ENCODE data around the gene NAGK.

The NAGK gene

DNA sequence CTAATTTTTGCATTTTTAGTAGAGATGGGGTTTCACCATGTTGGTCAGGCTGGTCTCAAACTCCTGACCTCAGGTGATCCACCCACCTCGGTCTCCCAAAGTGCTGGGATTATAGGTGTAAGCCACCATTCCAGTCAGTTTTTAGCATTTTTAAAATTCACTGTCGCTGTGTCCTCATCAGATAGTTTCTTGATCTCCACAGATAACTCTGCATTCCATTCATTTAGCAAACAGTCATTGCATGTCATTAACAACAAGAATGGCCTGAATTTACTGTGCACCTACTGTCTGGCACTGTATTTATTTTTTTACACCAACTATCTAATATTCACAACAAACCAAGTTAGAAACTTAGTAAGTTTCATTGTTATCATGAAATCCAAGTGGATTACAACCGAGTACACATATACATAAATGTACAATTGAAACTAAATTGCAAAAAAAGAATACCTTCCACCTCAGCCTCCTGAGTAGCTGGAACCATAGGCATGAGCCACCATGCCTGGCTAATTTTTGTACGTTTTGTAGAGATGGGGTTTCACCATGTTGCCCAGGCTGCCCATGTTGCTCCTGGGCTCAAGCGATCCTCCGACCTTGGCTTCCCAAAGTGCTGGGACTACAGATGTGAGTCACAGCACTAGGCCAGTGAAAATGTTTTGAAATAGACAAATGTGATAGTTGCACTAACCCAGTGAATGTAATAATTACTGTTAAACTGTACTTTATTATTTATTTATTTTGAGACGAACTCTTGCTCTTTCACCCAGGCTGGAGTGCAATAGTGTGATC lies 57.3 kb downstream of the NAGK start:
- H3K4me3 ChIP-seq (ENCODE audit: low read length), result no peak overlapping the region
- H3K4me2 ChIP-seq (ENCODE audit: low read length), result no peak overlapping the region
- no peaks in the 10 kb centered on the region for H3K27me3 ChIP-seq (ENCODE audit: low read depth, low read length)
- H2AFZ ChIP-seq (ENCODE audit: low read depth, low read length), result no peak overlapping the region
- TF ChIP-seq EZH2phosphoT487 (IDR thresholded peaks at IDR 0.05; ENCODE audit: low read depth), result no peak
- TF ChIP-seq, protein P1, sequence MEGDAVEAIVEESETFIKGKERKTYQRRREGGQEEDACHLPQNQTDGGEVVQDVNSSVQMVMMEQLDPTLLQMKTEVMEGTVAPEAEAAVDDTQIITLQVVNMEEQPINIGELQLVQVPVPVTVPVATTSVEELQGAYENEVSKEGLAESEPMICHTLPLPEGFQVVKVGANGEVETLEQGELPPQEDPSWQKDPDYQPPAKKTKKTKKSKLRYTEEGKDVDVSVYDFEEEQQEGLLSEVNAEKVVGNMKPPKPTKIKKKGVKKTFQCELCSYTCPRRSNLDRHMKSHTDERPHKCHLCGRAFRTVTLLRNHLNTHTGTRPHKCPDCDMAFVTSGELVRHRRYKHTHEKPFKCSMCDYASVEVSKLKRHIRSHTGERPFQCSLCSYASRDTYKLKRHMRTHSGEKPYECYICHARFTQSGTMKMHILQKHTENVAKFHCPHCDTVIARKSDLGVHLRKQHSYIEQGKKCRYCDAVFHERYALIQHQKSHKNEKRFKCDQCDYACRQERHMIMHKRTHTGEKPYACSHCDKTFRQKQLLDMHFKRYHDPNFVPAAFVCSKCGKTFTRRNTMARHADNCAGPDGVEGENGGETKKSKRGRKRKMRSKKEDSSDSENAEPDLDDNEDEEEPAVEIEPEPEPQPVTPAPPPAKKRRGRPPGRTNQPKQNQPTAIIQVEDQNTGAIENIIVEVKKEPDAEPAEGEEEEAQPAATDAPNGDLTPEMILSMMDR (IDR thresholded peaks at IDR 0.05; ENCODE audit: low read depth, low read length), result no peak
- H3K9me3 ChIP-seq (ENCODE audit: insufficient read depth, low read length), result no peaks in the 10 kb centered on the region
- H3K4me1 ChIP-seq (ENCODE audit: low read length), result peaks cover 11% of the 10 kb centered on the region
- peaks cover 40% of the 10 kb centered on the region for H3K36me3 ChIP-seq (replicated peaks; ENCODE audit: low read depth, low read length)
- H4K20me1 ChIP-seq (ENCODE audit: insufficient read depth, low read length), result no peaks in the 10 kb centered on the region
- no peak overlapping the region for H3K27ac ChIP-seq (ENCODE audit: low read length)
- H3K9ac ChIP-seq (ENCODE audit: low read length), result no peak overlapping the region
- H3K79me2 ChIP-seq (ENCODE audit: low read length), result peaks cover 47% of the 10 kb centered on the region

DNA sequence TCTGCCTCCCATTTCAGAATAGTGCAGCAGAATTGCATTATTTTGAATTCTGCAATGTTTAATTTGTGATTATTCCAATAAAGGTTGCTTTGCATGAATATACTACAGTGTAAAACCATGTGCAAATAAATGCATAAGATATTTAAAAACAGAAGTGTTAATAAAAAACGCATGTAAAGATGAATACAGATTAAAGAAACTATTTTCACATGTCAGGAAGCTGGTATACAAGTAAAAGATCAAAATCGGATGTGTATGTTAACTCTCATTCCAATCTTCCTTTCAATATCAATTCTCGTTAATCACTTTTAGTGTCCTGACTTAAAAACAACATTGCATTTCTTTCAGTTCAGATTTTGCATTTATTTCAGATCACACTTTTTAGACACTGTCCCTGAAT lies 58.5 kb downstream of the NAGK start:
- H3K27ac ChIP-seq (ENCODE audit: low read length), result no peak overlapping the region
- no peak for TF ChIP-seq EZH2phosphoT487 (IDR thresholded peaks at IDR 0.05; ENCODE audit: low read depth)
- TF ChIP-seq, protein P1 (IDR thresholded peaks at IDR 0.05; ENCODE audit: low read depth, low read length), result no peak
- H2AFZ ChIP-seq (ENCODE audit: low read depth, low read length), result no peak overlapping the region
- H3K27me3 ChIP-seq (ENCODE audit: low read depth, low read length), result no peaks in the 10 kb centered on the region
- H3K4me1 ChIP-seq (ENCODE audit: low read length), result peaks cover 20% of the 10 kb centered on the region
- peaks cover 59% of the 10 kb centered on the region for H3K79me2 ChIP-seq (ENCODE audit: low read length)
- H3K4me3 ChIP-seq (ENCODE audit: low read length), result no peak overlapping the region
- H3K4me2 ChIP-seq (ENCODE audit: low read length), result no peak overlapping the region
- H3K9ac ChIP-seq (ENCODE audit: low read length), result no peak overlapping the region
- H4K20me1 ChIP-seq (ENCODE audit: insufficient read depth, low read length), result 0 out of 2 replicates have a peak, but pooled peaks cover 5% of the 10 kb centered on the region
- no peaks in the 10 kb centered on the region for H3K9me3 ChIP-seq (ENCODE audit: insufficient read depth, low read length)
- H3K36me3 ChIP-seq (replicated peaks; ENCODE audit: low read depth, low read length), result peaks cover 29% of the 10 kb centered on the region
